Measurements from ENCODE around the gene C1QTNF9. TPM values are rescaled to one million over a fixed set of nuclear protein-coding genes. Genes with fewer than 3 reads are reported as not detected.
"Not testable (repeated sequence)": the region's sequence is repeated elsewhere in the genome, so short reads cannot be mapped to it uniquely, and the experiment has no call there.

C1QTNF9 gene
- total RNA-seq, 1 experiment from 2014 or later: not detected

DNA sequence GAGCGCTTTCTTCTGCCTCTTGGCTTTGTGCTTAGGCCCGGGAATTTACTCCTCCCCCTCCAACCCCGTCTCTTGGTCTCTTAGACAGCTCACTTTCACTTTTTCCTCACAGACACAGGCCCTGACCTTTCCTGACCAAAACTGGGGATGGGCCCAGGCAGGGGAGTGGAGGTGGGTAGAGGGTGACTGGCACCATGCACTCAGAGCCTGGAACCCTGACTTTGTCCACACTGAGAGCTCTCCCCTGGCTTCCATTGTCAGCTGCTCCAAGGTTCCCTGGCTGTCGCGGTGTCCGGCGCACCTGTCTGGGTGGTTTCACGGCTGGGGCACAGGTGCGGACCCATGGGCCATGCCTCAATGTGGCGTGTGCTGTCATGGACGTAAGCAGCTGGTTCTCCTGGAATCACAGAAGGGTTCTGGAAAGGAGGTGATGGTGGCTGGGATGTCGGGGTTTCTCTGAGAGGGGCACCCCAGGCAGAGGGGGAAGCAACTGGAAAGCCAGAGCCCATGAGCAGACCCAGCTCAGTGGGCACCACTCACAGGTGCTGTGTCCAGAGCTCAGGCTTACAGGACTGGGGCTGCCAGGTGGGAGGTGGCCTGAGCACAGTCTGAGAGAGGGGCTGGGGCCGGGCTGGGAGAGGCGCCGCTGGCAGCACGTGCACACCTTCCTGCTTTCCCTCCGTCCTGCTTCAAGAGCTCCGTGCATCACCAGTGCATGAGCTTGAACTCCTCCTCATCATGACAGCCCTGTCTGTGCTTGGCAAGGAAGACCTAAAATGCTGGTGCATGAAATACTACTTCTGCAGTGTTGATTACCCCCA, 28.0 kb upstream of the C1QTNF9 start:
- DNase-seq (ENCODE audit: low read depth): no peak

DNA sequence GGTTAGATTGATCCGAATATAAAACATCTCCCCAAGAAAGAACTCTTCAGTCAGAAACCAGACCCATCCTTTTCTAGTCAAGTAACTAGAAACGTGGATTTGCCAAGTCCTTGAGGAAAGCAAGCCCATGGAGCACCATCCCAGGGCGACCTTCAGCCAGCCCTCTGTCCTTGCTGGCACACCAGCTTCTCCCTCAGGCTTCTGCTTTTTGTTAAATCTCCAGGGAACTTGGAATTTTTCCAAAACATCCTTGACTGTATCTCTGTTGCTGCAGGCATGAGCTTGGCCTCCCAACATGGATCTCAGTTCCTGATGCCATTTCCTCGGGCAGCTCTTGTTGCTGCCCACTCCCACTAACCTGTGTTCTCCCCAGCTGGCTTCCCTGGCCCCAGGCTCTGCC, 27.1 kb upstream of the C1QTNF9 start:
- no peak for DNase-seq (ENCODE audit: low read depth)

DNA sequence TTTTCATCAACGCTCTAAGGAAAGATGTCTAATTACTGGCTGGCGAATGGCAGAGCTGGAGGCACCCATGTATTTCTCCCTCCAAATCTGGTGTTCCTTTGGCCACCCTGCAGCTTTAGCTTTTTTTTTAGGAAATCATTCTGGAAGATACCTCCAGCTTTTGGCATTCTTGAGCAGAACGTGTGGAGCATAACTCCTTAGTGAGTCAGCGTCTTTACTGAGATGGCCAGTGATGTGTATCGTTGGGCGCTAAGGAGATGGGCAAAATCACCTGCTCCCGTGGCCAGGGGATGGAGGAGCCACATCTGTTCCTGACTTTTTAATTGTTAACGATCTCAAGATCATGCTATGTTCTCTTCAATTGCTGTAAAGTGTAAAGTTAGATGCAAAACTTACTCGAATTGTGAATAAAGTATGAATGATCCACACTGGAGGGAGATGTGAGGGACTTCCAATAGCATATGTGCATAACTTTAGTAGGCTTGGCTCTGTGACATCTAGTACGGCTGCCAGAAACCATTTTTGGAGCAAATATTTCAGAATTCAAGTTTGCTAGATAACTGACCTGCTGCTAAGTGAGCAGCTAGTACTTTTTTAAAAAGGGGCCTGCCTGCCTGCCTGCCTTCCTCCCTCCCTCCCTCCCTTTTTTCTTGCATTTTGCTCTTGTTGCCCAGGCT, 24.4 kb upstream of the C1QTNF9 start:
- no peak for DNase-seq (ENCODE audit: low read depth)

DNA sequence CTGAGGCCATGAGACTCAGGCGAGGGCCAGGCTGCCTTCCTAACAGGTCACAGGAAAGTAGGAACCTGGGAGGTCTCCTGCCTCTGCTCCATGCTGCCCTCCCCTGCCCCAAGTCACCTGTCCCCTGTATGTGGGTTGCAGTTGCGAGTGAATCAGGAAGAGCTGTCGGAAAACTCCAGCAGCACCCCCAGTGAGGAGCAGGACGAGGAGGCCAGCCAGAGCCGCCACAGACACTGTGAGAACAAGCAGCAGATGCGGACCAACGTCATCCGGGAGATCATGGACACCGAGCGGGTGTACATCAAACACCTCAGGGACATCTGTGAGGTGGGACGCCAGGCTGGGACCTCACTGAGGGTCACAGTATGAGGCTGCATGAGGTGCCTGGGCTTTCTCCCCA, 22.8 kb upstream of the C1QTNF9 start:
- no peak for DNase-seq (ENCODE audit: low read depth)

DNA sequence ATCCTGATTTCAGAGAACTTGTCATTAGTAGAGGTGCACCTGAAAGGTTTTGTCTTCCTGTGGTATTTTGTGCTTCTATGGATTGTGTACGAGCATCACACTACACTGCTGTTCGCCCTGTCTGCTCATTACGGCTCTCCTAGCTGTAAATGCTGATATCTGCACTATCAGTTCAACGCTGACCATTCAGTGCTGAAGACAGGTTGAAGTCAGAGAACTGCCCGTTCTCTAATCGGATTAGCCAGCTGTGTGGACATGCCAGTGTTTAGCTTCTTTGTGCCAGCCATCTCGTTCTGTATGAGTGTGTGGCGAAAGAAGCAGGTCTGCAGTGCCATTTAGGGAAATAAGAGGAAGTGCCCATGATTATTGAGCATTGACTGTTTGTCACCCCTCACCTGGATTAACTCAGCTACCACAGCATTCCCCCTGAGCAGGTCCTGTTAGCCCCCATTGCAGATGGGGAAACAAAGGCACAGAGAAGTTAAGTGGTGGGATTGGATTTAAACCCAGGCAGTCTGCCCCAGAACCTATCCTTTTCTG, 21.6 kb upstream of the C1QTNF9 start:
- DNase-seq (ENCODE audit: low read depth): no peak

DNA sequence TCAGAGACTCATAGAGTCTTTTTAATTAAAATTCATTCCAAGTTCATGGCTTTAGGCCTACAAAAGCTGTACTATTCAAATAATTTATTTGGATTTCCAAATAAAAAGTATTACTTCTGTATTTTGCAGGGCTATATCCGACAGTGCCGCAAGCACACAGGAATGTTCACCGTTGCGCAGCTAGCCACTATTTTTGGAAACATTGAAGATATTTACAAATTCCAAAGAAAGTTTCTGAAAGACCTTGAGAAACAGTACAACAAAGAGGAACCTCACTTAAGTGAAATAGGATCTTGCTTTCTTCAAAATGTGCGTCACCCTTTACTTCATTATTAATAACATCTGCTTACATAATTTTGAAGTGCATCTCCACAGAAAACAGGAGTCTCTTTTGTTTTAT, 20.5 kb upstream of the C1QTNF9 start:
- no peak for DNase-seq (ENCODE audit: low read depth)

DNA sequence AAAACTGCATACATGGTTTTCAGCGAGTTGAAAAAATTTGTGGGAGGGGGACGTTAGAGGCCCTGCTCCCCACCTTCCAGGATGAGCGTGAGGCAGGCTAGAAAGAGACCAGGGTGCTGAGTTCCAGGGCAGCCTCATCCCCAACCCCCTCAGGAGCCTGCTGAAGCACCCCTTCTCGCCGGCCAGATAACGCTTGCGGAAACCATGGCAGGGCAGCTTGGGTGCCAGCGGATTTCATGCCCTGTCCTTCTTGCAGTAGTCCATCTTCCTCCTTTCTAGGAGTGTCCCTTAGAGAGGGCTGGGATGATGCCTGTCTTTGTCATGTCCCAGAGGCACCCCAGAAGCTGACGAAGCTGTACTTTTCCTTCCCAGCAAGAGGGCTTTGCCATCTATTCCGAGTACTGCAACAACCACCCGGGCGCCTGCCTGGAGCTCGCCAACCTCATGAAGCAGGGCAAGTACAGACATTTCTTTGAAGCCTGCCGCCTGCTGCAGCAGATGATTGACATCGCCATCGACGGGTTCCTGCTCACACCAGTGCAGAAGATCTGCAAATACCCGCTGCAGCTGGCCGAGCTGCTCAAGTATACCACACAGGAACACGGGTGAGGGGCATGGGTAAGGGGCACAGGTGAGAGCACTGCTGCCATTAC, 19.0 kb upstream of the C1QTNF9 start:
- no peak for DNase-seq (ENCODE audit: low read depth)

DNA sequence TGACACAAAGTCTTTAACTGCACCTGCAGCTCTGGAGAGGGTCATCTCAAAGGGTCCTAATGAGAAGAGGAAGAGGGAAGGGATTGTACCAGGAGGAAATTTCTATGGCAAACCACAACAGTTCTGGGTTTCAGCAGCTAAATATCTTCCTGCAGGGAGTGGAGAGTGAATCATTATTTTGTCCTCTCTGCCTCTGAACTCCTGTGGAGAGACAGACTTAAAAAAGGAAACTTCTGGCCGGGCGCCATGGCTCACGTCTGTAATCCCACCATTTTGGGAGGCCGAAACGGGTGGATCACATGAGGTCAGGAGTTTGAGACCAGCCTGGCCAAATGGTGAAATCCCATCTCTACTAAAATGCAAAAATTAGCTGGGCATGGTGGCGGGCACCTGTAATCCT, 16.9 kb upstream of the C1QTNF9 start:
- DNase-seq (ENCODE audit: low read depth): no peak

DNA sequence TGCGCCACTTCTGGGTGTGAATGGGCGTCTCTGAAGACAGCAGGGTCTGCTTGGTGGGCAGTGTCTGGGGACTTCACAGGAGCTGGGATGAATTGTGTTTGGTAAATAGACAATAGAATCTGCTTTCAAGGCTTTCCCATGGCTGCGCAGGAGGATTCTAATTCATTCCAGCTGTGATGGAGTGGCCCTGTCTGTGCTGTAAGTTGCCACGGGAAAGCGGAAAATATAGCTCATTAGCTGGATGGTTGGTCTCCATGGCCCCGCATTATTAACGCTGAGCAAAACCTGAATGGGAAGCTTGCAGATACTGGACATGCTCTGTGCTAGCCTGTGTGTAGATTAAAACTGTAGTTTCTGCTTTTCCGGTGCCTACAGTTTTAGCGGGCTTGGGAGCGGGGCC, 15.6 kb upstream of the C1QTNF9 start:
- no peak for DNase-seq (ENCODE audit: low read depth)

DNA sequence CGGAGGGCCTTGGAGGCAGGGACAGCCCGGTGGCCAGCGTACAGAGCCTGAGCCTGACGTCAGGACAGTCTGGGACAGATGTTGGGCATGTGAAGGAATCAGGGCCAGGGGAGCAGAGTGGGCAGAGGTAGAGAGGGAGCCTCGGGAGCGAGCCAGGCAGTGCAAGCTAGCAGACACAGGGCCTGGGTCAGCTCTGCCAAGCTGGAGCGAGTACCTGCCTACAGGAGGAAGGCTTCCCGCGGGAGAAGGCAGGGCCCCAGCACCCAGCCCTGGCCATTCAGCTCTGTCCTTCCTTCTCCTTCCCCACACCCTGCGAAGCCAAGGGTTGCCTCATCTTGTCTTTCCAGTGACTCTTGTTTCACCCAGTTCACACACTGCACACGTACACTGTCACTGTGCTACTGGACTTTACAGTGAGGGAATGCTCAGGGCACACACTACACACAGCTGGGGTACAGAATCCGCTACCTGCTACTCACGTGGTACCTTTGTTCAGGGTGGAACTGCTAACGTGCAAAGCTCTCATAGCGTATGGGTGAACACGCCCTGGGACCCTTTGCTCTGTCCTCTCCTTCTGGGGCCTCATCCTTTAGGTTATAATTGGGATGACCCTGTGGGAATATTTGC, 9.8 kb upstream of the C1QTNF9 start:
- no peak for DNase-seq (ENCODE audit: low read depth)

DNA sequence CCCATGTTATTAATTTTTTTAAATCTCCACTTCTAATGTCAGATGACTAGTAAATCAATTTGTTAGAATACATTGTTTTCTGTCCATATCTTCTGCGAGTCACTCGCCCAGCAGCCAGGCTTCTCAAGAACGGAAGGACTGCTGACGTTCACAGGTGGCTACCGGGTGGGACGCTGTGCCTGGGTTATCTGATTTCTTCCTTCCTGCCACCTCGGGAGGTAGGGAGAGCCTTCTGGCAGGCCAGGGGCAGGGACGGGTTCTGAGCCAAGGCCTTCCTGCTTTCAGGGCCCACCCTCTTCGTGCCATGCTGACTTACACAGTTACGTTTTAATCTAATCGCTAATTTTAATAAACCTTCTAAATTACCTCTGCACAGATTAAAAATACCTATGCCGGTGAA, 7.9 kb upstream of the C1QTNF9 start:
- DNase-seq (ENCODE audit: low read depth): no peak

DNA sequence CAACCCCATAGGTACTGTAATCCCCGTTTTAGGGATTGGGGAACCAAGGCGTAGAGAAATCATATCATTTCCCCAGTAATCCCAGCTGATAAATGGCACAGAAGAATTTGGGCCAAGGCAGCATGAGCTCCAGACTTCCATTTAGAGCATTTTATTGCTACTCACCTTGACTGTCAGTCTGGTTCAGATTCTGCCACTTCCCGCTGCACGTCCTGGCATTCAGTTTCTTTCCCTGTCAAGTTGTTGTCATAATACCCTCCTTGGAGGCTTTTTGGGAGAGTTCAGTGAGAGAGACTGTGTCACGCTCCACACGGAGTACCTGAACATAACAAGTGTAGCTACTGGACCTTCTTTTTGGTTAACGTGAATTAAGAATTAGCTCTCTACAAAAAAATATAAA, 7.5 kb upstream of the C1QTNF9 start:
- DNase-seq (ENCODE audit: low read depth): no peak

DNA sequence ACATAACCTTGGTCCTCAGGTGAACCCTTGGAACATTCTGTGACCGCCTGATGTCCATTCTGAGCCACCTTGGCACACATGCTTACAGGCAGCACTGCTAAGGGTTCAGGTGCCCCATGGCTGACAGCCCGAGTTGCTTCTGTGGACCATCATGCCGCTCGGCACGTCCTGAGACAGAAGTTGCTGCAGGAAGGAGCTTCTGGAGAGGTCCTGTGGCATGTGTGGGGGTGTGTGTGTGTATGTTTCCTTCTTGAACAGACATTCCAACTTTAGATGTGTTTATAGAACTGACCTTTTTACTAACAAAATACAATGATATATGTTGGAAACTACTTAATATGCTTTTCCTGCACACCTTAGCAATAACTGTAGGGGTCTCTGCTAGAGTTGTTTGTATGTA, 4.8 kb upstream of the C1QTNF9 start:
- DNase-seq (ENCODE audit: low read depth): no peak

DNA sequence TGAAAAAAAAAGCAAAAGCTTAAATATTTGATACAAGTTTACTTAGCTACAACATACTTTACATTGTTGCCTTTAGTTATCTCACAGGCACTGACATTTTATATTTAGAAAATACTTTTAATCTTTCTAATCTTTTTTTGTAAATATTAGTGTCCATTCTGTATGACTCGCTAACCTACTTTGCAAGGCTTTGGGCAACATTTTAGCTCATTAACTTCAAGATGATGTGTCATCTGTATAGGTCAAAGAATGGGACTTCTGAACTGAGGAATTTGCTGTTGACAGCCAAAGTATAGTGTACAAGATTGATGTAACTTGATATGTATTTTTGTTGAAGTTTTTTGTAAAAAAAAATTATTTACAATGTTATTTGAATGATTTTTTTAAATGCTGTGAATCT, 2.7 kb upstream of the C1QTNF9 start:
- no peak for DNase-seq (ENCODE audit: low read depth)

DNA sequence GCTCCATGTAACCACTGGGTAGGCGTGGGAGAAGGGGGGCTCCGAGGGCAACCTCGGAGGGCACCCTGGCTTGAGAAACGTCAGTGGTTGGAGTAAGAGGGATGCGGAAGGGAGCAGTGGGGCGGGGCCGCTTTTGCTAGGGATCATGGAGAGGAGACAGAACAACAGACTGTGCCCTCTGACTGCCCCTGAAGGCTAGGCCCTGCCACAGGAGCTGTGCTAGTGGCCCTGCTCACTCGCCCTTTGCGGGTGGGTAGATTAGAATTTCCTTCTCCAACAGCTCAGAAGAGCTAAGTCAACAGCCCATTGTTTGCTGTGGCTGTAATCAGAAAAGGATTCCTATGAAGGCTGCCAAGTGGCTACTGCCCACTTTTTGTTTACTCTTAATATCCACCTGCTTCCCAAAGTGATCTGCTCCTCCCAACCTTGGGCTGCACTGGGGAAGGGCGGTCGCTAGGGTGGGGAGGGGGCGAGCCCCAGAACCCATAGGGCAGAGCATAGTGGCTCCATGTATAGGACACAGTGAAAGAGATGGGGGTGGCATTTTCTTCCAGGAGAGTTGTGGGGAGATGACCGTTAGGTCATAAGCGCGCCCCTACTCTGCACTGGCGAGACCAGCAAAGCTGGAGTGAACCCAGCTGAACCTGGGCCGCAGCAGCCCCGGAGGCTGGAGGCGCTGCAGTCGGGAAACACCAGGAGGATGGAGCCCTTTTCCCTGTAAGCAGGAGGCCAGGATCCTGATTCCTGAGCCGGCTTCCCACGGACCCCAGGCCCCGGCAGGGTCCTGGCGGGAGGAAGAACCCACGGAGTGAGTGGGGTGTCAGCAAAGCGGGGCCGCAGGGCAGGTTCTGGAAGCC, 1.9 kb upstream of the C1QTNF9 start:
- DNase-seq (ENCODE audit: low read depth): no peak

DNA sequence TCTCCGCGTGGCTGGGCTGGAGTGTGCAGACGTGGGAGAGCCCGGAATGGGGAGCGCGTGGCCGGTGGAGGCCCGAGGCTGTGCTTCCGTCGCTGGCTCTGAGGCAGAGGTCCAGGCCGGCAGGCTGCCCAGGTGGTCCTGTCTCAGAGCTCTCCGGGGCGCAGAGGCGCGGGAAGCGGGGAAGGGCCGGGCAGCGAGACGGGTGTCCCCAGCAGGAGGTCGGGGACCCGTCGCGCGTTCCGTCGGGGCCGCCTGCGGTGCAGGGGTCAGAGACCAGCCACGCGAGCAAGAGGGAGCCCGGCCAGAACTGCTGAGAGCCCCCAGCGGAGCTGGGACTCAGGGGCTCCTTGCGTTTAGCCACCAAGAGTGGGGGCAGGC, 1.3 kb upstream of the C1QTNF9 start:
- no peak for DNase-seq (ENCODE audit: low read depth)

DNA sequence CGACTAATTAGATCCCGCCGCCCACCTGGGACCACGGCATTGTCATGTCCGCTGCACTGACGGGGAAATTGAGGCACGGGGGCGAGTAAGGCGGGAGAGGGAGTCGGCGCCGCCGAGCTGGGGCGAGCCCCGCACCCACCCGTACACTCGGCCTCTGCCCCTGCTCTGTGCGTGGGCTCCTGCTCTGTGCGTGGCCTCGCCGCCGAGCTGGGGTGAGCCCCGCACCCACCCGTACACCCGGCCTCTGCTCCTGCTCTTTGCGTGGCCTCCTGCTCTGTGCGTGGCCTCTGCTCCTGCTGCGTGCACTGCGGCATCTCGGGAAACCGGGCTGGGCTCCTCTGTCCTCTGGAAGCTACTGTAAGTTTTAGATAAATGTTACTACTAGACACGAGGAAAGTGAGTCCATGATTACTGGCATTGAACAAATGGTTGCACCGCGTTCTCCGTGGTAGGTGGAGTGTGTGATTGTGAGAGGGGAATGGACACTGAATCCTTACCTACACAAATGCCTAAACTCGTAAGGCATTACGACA, 826 bp upstream of the C1QTNF9 start:
- no peak for DNase-seq (ENCODE audit: low read depth)

DNA sequence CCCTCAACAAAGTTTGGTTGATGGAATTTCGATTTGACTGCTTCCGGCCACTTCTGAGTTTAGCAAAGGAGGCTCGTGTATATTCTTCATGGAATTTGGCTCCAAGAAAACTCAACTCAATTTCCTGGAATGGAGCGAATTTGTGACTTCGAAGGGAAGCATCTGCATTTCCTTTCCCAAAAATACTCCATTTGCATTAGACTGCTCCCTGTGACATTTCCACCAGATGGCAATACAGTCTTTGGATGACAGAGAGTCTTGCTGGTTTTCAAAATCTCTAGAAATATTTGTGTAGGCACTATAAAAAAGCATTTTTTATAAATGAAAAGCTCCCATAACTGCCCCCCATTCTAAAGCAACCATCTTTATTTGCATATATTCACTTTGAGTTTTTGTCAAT, 4.1 kb downstream of the C1QTNF9 start:
- DNase-seq (ENCODE audit: low read depth): no peak

DNA sequence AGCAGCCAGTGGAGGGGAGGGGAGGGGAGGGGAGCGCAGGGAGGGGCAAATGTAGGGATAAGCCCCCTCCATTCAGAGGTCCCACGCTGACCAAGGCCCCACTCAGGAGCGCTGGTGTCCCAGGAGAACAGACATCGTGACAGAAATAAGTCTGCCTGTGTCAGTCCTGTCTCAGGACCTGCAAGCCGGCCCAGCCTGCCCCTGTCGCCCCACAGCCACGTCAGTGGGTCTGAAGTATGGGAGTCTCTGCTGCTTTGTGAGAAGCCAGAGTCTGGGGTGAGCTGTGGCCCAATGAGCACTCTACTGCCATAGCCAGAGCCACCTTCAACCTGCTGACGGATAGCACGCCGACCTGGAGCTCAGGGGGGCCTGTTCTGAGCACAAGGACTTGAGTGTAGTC, 8.5 kb downstream of the C1QTNF9 start:
- DNase-seq (ENCODE audit: low read depth): not testable (repeated sequence)

DNA sequence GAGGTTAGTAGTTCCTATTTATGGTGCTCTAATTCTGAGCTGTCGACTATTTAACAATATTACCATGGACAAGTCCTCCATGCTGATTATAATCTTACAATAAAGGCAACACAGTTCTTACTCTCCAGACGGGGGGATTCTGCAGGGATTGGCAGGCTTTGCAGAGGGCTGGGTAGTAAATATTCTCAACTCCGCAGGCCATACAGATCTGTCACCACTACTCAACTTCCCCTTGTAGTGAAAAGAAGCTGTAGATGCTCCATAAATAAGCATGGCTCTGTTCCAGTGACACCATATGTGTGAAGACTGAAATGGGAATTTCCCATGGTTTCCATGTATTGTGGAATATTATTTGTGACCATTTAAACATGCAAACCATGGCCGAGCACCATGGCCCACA, 9.5 kb downstream of the C1QTNF9 start:
- not testable (repeated sequence) for DNase-seq (ENCODE audit: low read depth)

DNA sequence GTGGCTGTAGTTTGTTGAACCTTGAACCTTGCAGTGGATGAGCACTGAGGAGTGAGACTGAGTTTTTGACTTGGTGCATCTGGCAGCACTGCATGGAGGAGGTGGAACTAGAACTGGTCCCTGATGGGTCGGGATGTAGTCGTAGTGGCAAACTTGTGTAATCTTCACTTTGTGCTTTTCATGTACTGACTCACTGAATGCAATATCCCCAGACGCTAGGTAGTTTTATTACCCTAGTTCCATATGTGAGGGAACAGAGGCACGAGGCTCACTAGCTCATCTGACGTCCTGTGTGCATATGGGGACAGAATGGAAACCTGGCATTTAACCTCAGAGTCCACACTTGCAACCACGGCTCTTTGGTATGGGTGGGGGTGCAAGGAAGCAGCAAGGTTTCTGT, 10.3 kb downstream of the C1QTNF9 start:
- not testable (repeated sequence) for DNase-seq (ENCODE audit: low read depth)

Data from Daoy (cell line).